ENCODE data around the gene GULP1.
"Not testable (repeated sequence)": the region's sequence is repeated elsewhere in the genome, so short reads cannot be mapped to it uniquely, and the experiment has no call there.

The GULP1 gene

GRCh38 chr2:188527581-188527993 lies 235.9 kb downstream of the GULP1 start:
- DNase-seq (ENCODE audit: low read depth): no peak

GRCh38 chr2:188529710-188530109 lies 238.0 kb downstream of the GULP1 start:
- no peak for DNase-seq (ENCODE audit: low read depth)

- DNase-seq (ENCODE audit: low read depth): no peak
Observed at GRCh38 chr2:188534875-188535274, 243.2 kb downstream of the GULP1 start.

GRCh38 chr2:188551671-188552070 lies 260.0 kb downstream of the GULP1 start:
- no peak for DNase-seq (ENCODE audit: low read depth)

GRCh38 chr2:188557081-188557480 lies 265.4 kb downstream of the GULP1 start:
- no peak for DNase-seq (ENCODE audit: low read depth)

GRCh38 chr2:188559455-188559854 lies 267.8 kb downstream of the GULP1 start:
- not testable (repeated sequence) for DNase-seq (ENCODE audit: low read depth)

- DNase-seq (ENCODE audit: low read depth): no peak
Observed at GRCh38 chr2:188561473-188561979, 269.9 kb downstream of the GULP1 start.

- DNase-seq (ENCODE audit: low read depth): no peak
Observed at GRCh38 chr2:188569431-188570165, 277.9 kb downstream of the GULP1 start.

GRCh38 chr2:188570370-188570769 lies 278.7 kb downstream of the GULP1 start:
- DNase-seq (ENCODE audit: low read depth): no peak

GRCh38 chr2:188571543-188572303 lies 280.0 kb downstream of the GULP1 start:
- no peak for DNase-seq (ENCODE audit: low read depth)

GRCh38 chr2:188572592-188572991 lies 280.9 kb downstream of the GULP1 start:
- DNase-seq (ENCODE audit: low read depth): no peak

GRCh38 chr2:188573453-188573852 lies 281.8 kb downstream of the GULP1 start:
- no peak for DNase-seq (ENCODE audit: low read depth)

- no peak for DNase-seq (ENCODE audit: low read depth)
Observed at GRCh38 chr2:188576006-188576405, 284.3 kb downstream of the GULP1 start.

GRCh38 chr2:188576651-188577050 lies 285.0 kb downstream of the GULP1 start:
- no peak for DNase-seq (ENCODE audit: low read depth)

- DNase-seq (ENCODE audit: low read depth): no peak
Observed at GRCh38 chr2:188577231-188577630, 285.6 kb downstream of the GULP1 start.

GRCh38 chr2:188580738-188581137 lies 289.1 kb downstream of the GULP1 start:
- DNase-seq (ENCODE audit: low read depth): no peak

GRCh38 chr2:188582211-188582610 lies 290.5 kb downstream of the GULP1 start:
- no peak for DNase-seq (ENCODE audit: low read depth)

- no peak for DNase-seq (ENCODE audit: low read depth)
Observed at GRCh38 chr2:188588235-188588634, 296.6 kb downstream of the GULP1 start.

GRCh38 chr2:188596054-188596453 lies 304.4 kb downstream of the GULP1 start:
- no peak for DNase-seq (ENCODE audit: low read depth)

GRCh38 chr2:188598551-188598950 lies 306.9 kb downstream of the GULP1 start:
- DNase-seq (ENCODE audit: low read depth): no peak

GRCh38 chr2:188599140-188599539 lies 307.5 kb downstream of the GULP1 start:
- no peak for DNase-seq (ENCODE audit: low read depth)

GRCh38 chr2:188600536-188601210 lies 309.0 kb downstream of the GULP1 start:
- DNase-seq (ENCODE audit: low read depth): no peak

- DNase-seq (ENCODE audit: low read depth): no peak
Observed at GRCh38 chr2:188601391-188601790, 309.7 kb downstream of the GULP1 start.
